Uterus (tissue), 4 donors: ENCODE results near the gene TCF4. TPM values are rescaled to one million over a fixed set of nuclear protein-coding genes. Genes with fewer than 3 reads are reported as not detected.

Source experiments
- DNase-seq, 2 donors: peaks; one replicate each; pipeline ENCODE4 v3.0.0-alpha.2; 2019 to 2020
- H3K27ac ChIP-seq, 2 donors: fragments of 200-600 bp; sonication (generic); 1 replicate in 1 of 2; 2 replicates in 1 of 2; pipeline ENCODE4 v1.5.1; 2016 to 2018
- H3K27me3 ChIP-seq, 2 donors: fragments of 200-600 bp; sonication (generic); one replicate each; pipeline ENCODE4 v1.5.1; 2018 to 2019; ENCODE audit warnings: control low read depth in 1 of 2
- H3K36me3 ChIP-seq, 2 donors: fragments of 200-600 bp; sonication (generic); one replicate each; pipeline ENCODE4 v1.5.1; 2019; ENCODE audit warnings: control low read depth in 1 of 2
- H3K4me1 ChIP-seq, 2 donors: fragments of 200-600 bp; sonication (generic); one replicate each; pipeline ENCODE4 v1.5.1; 2018 to 2019; ENCODE audit warnings: control low read depth in 1 of 2
- H3K4me3 ChIP-seq, 2 donors: fragments of 200-600 bp; sonication (generic); 1 replicate in 1 of 2; 2 replicates in 1 of 2; pipeline ENCODE4 v1.5.1; 2018 to 2019; ENCODE audit warnings: mild to moderate bottlenecking in 1 of 2
- H3K9me3 ChIP-seq, 2 donors: fragments of 200-600 bp; sonication (generic); one replicate each; pipeline ENCODE4 v1.5.1; 2019; ENCODE audit warnings: control low read depth in 1 of 2
- CTCF ChIP-seq, 4 experiments: fragments of 200-600 bp in 2 of 4; fragments of 450-650 bp in 2 of 4; sonication (generic) in 2 of 4; IDR thresholded peaks; one replicate each; pipeline ENCODE4 v1.5.1; 2016 to 2019; ENCODE audit warnings: antibody characterized with exemption in 4 of 4, mild to moderate bottlenecking in 2 of 4, moderate library complexity in 1 of 4
- POLR2A ChIP-seq, 2 donors: fragments of 450-650 bp; IDR thresholded peaks; one replicate each; pipeline ENCODE4 v1.6.1; 2016; ENCODE audit warnings: antibody characterized with exemption in 2 of 2, mild to moderate bottlenecking in 1 of 2, moderate library complexity in 1 of 2
- intact Hi-C: fragments of 100-400 bp; cut with DNase I; formaldehyde crosslinking; loops from one replicate; pipeline ENCODE4 v1.15.1; 2023; ENCODE audit warnings: low total_unique reads
- total RNA-seq, 4 donors: library from RNA; depleted of rRNA in 3 of 4; stranded (reverse); fragments of >200 nt in 3 of 4; gene quantifications; one replicate each; pipeline versions ENCODE4 v1.1.0 to v1.2.4, GENCODE V29; 2014 to 2023
- donor health status: DM: yes; HTN: yes; CAD: no.

TCF4 gene
- total RNA-seq, 4 donors from 2014 or later: 123 to 514 (median 163) TPM

- no peaks in the 10 kb centered on the region for H3K9me3 ChIP-seq
- H3K27ac ChIP-seq: no peak overlapping the region
- DNase-seq: no peak
- H3K4me3 ChIP-seq: no peak overlapping the region
- no peaks in the 10 kb centered on the region for H3K27me3 ChIP-seq
- intact Hi-C loops: no loop called here
- no peak for TF ChIP-seq CTCF (IDR thresholded peaks at IDR 0.05)
- TF ChIP-seq POLR2A (IDR thresholded peaks at IDR 0.05): no peak
- H3K36me3 ChIP-seq: no peaks in the 10 kb centered on the region
- H3K4me1 ChIP-seq: no peaks in the 10 kb centered on the region
These were observed 62.1 kb downstream of the TCF4 start for GRCh38 chr18:55525845-55526244.

DNA sequence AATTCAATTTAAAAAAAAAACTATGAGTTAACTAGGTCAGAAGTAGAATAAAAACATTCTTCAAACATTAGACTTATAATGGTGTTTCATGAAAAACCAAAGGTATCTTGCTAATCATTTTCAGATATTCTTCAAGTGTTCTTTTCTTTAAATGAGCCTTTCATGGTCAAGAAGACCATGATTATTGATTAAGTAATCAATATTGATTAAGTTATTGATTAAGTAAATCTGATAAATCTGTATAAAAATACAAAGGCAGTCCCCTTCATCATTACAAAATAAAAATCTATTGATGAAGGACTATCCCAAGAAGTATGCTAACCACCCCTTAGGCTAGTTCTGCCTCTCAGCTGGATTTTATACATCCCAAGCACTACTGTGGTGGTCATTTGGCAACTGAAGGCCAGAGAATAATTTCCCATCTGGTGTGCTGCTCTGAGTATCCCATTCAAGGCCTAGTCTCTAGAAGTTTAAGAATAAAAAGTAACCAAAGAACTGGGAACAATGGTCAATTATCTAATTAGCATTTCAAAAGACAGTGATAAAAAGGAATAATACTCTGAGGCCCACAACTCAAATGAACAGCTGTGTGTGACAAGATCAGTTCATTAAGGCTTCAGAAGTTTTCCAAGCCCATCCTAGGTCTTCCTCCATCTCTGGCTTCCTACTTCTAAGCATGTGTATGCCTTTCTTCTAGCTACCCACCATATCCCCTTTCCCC is 63.5 kb downstream of the TCF4 start:
- no peaks in the 10 kb centered on the region for H3K36me3 ChIP-seq
- no peak overlapping the region for H3K27ac ChIP-seq
- H3K4me1 ChIP-seq: no peaks in the 10 kb centered on the region
- H3K27me3 ChIP-seq: no peaks in the 10 kb centered on the region
- intact Hi-C loops: no loop called here
- no peaks in the 10 kb centered on the region for H3K9me3 ChIP-seq
- DNase-seq: no peak
- H3K4me3 ChIP-seq: no peak overlapping the region
- no peak for TF ChIP-seq POLR2A (IDR thresholded peaks at IDR 0.05)
- no peak for TF ChIP-seq CTCF (IDR thresholded peaks at IDR 0.05)

- H3K4me3 ChIP-seq: no peak overlapping the region
- no peaks in the 10 kb centered on the region for H3K9me3 ChIP-seq
- TF ChIP-seq POLR2A (IDR thresholded peaks at IDR 0.05): no peak
- TF ChIP-seq CTCF (IDR thresholded peaks at IDR 0.05): no peak
- H3K27me3 ChIP-seq: no peaks in the 10 kb centered on the region
- H3K4me1 ChIP-seq: no peaks in the 10 kb centered on the region
- no peaks in the 10 kb centered on the region for H3K36me3 ChIP-seq
- intact Hi-C loops: no loop called here
- peak overlapping the region in 1 of 2 donors; percentile 10 for H3K27ac ChIP-seq
- DNase-seq: no peak
These were observed 65.0 kb downstream of the TCF4 start for GRCh38 chr18:55523001-55523400.

- Histone ChIP-seq H3K36me3 (no peaks in the 10 kb centered on the region), H3K27ac (no peak overlapping the region), H3K27me3 (no peaks in the 10 kb centered on the region), H3K9me3 (no peaks in the 10 kb centered on the region), H3K4me1 (no peaks in the 10 kb centered on the region), H3K4me3 (no peak overlapping the region)
- intact Hi-C loops: no loop called here
- no peak for TF ChIP-seq POLR2A (IDR thresholded peaks at IDR 0.05)
- no peak for TF ChIP-seq CTCF (IDR thresholded peaks at IDR 0.05)
- DNase-seq: peak in 1 of 2 donors; percentile 30
These were observed 66.0 kb downstream of the TCF4 start for GRCh38 chr18:55522011-55522410.

DNA sequence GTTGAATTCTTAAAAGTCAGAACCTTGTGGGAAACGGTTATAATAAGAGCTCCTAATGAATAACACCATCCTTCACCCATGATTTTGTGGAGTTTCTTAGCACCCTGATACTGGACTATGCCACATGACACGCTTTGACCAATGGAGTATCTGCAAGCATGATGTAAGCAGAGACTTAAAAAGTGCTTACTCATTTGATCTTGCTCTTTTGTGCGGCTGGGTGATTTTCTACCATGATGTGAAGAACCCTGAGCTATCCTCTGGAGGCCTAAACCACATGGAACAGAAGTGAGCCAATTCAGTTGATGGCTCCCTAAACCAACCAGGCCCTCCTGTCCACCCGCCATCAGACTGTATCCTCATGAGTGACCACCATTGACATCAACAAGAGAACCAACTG is 70.9 kb downstream of the TCF4 start:
- Histone ChIP-seq H3K36me3 (no peaks in the 10 kb centered on the region), H3K27me3 (no peaks in the 10 kb centered on the region), H3K4me1 (no peaks in the 10 kb centered on the region), H3K9me3 (no peaks in the 10 kb centered on the region), H3K27ac (no peak overlapping the region), H3K4me3 (no peak overlapping the region)
- DNase-seq: no peak
- intact Hi-C loops: no loop called here
- no peak for TF ChIP-seq CTCF (IDR thresholded peaks at IDR 0.05)
- no peak for TF ChIP-seq POLR2A (IDR thresholded peaks at IDR 0.05)
